ENCODE results near the gene CIB4.

GRCh38 chr2:26581266-26581990 is 59.7 kb downstream of the CIB4 start:
- TF ChIP-seq REST (IDR thresholded peaks at IDR 0.05; ENCODE audit: insufficient read depth in 1 of 2, low read depth in 2 of 2, low read length in 2 of 2) (no peak), POLR2AphosphoS5 (IDR thresholded peaks at IDR 0.05; ENCODE audit: low read depth, low read length) (no peak), TAF1 (IDR thresholded peaks at IDR 0.05; ENCODE audit: borderline replicate concordance, insufficient read depth, low read length) (no peak)
